Measurements from ENCODE around the gene ARHGEF28. TPM values are rescaled to one million over a fixed set of nuclear protein-coding genes. Genes with fewer than 3 reads are reported as not detected.

Gene ARHGEF28
- total RNA-seq, 3 donors from 2014 or later = 0.05 to 0.23 (median 0.14) TPM

- Mint-ChIP-seq H3K4me1 (ENCODE audit: low read depth) (no peaks in the 10 kb centered on the region), H3K4me3 (no peak overlapping the region), H3K9me3 (peaks cover 3% of the 10 kb centered on the region), H3K27me3 (ENCODE audit: low read depth) (peaks cover 17% of the 10 kb centered on the region), H3K36me3 (ENCODE audit: insufficient read depth) (no peaks in the 10 kb centered on the region)
- no peak for DNase-seq
- no peak for ATAC-seq
Measured at GRCh38 chr5:73838901-73839300, 212.9 kb downstream of the ARHGEF28 start.

- Mint-ChIP-seq H3K4me1 (ENCODE audit: low read depth) (no peaks in the 10 kb centered on the region), H3K4me3 (no peak overlapping the region), H3K9me3 (peaks cover 3% of the 10 kb centered on the region), H3K36me3 (ENCODE audit: insufficient read depth) (no peaks in the 10 kb centered on the region), H3K27me3 (ENCODE audit: low read depth) (peaks cover 10% of the 10 kb centered on the region)
- no peak for DNase-seq
- no peak for ATAC-seq
Measured at GRCh38 chr5:73841641-73842040, 215.6 kb downstream of the ARHGEF28 start.

GRCh38 chr5:73844165-73844564, 218.2 kb downstream of the ARHGEF28 start:
- no peak overlapping the region for H3K4me3 Mint-ChIP-seq
- no peak for ATAC-seq

DNA sequence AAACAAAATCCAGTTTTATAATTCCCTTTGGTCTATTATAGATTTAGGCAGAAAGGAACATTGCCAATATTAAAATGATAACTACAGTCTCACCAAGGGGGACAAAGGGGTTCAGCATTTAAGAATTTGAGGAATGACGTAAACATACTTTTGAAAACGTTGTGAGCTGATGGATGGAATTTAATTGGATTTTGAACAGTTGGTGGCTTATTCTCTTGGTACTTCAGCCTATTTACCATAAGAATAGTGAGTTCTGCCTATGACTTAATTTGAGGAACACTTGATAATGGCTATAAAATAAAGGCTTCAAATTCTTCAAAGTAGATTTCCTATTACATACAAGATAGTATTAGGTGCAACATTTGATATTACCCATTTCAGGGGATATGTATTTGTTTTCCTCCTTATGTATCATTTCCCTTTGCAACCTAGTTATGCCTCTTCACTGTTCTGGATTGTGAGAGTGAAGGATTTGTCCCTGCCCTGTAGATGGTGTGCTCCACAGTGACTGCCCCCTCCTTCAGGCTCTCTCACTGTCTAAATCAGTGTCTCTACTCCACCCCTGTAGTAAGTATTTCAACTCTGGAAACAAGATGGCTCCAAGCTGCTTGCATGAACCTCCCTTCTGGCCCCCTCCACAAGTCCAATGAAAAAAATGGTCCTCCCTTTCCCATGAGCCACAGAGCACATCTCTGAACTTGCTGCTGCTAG, 225.6 kb downstream of the ARHGEF28 start:
- Mint-ChIP-seq H3K9me3 (no peaks in the 10 kb centered on the region), H3K4me3 (no peak overlapping the region), H3K4me1 (ENCODE audit: low read depth) (no peaks in the 10 kb centered on the region), H3K36me3 (ENCODE audit: insufficient read depth) (no peaks in the 10 kb centered on the region), H3K27me3 (ENCODE audit: low read depth) (peaks cover 4% of the 10 kb centered on the region)
- ATAC-seq (no peak), DNase-seq (no peak)

More at GRCh38 chr5:73844165-73844564, 218.2 kb downstream of the ARHGEF28 start:
- H3K4me1 Mint-ChIP-seq (ENCODE audit: low read depth) = no peaks in the 10 kb centered on the region
- no peaks in the 10 kb centered on the region for H3K36me3 Mint-ChIP-seq (ENCODE audit: insufficient read depth)
- no peaks in the 10 kb centered on the region for H3K9me3 Mint-ChIP-seq
- H3K27me3 Mint-ChIP-seq (ENCODE audit: low read depth) = peaks cover 10% of the 10 kb centered on the region
- DNase-seq = no peak

GRCh38 chr5:73853091-73853490, 227.1 kb downstream of the ARHGEF28 start:
- Mint-ChIP-seq H3K4me1 (ENCODE audit: low read depth) (no peaks in the 10 kb centered on the region), H3K4me3 (no peak overlapping the region), H3K27me3 (ENCODE audit: low read depth) (peaks cover 4% of the 10 kb centered on the region), H3K9me3 (no peaks in the 10 kb centered on the region), H3K36me3 (ENCODE audit: insufficient read depth) (no peaks in the 10 kb centered on the region)
- ATAC-seq (no peak), DNase-seq (no peak)

DNA sequence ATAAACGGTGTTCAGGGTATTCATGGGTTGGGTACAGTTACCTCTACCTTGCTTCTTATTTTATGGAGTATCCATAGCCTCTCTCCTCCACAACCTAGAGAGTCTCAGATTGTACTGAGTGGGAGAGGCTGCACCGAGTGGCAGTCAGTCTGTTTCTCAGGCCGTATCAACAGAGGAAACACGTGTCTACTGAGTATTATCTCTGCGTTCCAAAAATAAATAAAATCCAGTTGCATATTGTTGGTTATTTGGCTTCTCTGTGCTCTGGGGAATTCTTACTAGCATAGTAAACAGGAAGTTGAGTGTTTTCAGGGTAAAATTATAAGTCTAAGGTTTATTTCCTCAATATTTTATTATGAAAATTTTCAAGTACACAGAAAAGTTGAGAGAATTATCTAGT, 231.0 kb downstream of the ARHGEF28 start:
- H3K36me3 Mint-ChIP-seq (ENCODE audit: insufficient read depth) = no peaks in the 10 kb centered on the region
- no peaks in the 10 kb centered on the region for H3K4me1 Mint-ChIP-seq (ENCODE audit: low read depth)
- H3K27me3 Mint-ChIP-seq (ENCODE audit: low read depth) = peaks cover 9% of the 10 kb centered on the region
- no peak for ATAC-seq
- DNase-seq = no peak
- H3K4me3 Mint-ChIP-seq = no peak overlapping the region
- no peaks in the 10 kb centered on the region for H3K9me3 Mint-ChIP-seq

GRCh38 chr5:73857446-73857845, 231.4 kb downstream of the ARHGEF28 start:
- no peak for ATAC-seq
- Mint-ChIP-seq H3K4me3 (no peak overlapping the region), H3K36me3 (ENCODE audit: insufficient read depth) (no peaks in the 10 kb centered on the region), H3K9me3 (no peaks in the 10 kb centered on the region), H3K4me1 (ENCODE audit: low read depth) (no peaks in the 10 kb centered on the region), H3K27me3 (ENCODE audit: low read depth) (peaks cover 11% of the 10 kb centered on the region)
- DNase-seq = no peak

- Mint-ChIP-seq H3K27me3 (ENCODE audit: low read depth) (peaks cover 11% of the 10 kb centered on the region), H3K36me3 (ENCODE audit: insufficient read depth) (no peaks in the 10 kb centered on the region), H3K9me3 (no peaks in the 10 kb centered on the region), H3K4me1 (ENCODE audit: low read depth) (no peaks in the 10 kb centered on the region), H3K4me3 (no peak overlapping the region)
- no peak for DNase-seq
- ATAC-seq = no peak
Measured at GRCh38 chr5:73858054-73858453, 232.1 kb downstream of the ARHGEF28 start.

DNA sequence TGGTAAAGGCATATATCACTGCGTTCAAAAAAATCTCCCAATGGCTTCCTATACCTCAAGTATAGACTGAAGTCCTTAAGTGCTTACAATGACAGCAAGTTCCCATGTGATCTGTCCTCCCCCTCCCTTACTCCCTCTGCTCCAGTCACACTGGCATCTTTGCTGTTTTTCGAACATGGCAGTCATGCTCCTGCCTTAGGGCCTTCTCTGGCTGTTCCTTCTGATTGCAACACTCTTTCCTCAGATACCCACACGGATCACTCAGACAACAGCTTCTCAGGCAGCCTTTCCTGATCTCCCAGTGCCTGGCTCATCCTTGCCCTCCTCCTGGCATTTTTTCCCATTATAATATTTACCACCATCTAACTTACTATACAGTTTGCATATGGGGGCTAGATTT, 232.8 kb downstream of the ARHGEF28 start:
- DNase-seq = no peak
- H3K4me3 Mint-ChIP-seq = no peak overlapping the region
- H3K27me3 Mint-ChIP-seq (ENCODE audit: low read depth) = peaks cover 15% of the 10 kb centered on the region

GRCh38 chr5:73859696-73860095, 233.7 kb downstream of the ARHGEF28 start:
- H3K9me3 Mint-ChIP-seq = no peaks in the 10 kb centered on the region

More for the DNA sequence above, 232.8 kb downstream of the ARHGEF28 start:
- Mint-ChIP-seq H3K36me3 (ENCODE audit: insufficient read depth) (no peaks in the 10 kb centered on the region), H3K4me1 (ENCODE audit: low read depth) (no peaks in the 10 kb centered on the region), H3K9me3 (no peaks in the 10 kb centered on the region)
- ATAC-seq = no peak

GRCh38 chr5:73861313-73861988, 235.5 kb downstream of the ARHGEF28 start:
- Mint-ChIP-seq H3K27me3 (ENCODE audit: low read depth) (peaks cover 15% of the 10 kb centered on the region), H3K36me3 (ENCODE audit: insufficient read depth) (no peaks in the 10 kb centered on the region), H3K4me1 (ENCODE audit: low read depth) (no peaks in the 10 kb centered on the region), H3K4me3 (no peak overlapping the region), H3K9me3 (no peaks in the 10 kb centered on the region)
- DNase-seq (no peak), ATAC-seq (no peak)

More at GRCh38 chr5:73859696-73860095, 233.7 kb downstream of the ARHGEF28 start:
- no peak for ATAC-seq
- Mint-ChIP-seq H3K4me3 (no peak overlapping the region), H3K4me1 (ENCODE audit: low read depth) (no peaks in the 10 kb centered on the region), H3K27me3 (ENCODE audit: low read depth) (peaks cover 15% of the 10 kb centered on the region), H3K36me3 (ENCODE audit: insufficient read depth) (no peaks in the 10 kb centered on the region)
- no peak for DNase-seq

- H3K4me3 Mint-ChIP-seq = no peak overlapping the region
Measured at GRCh38 chr5:73862796-73863195, 236.8 kb downstream of the ARHGEF28 start.

DNA sequence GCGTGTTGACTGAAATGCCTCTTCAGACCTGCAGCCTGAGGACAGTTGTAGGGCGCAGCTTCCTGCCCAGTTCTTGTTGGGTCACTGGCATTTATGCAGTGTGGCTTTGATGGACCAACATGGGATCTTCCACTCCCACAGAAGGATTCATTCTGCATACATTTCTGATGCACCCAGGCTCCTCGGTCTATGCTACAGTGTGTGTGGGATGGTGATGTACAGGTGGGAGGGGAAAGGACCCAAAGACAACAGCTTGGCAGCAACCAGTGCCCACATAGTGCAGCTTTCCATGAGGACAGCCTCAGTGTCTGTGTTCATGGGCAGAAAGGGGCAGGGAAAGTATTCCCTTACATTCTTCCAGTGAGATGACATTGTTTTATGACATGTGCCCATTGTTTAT, 237.9 kb downstream of the ARHGEF28 start:
- Mint-ChIP-seq H3K9me3 (no peaks in the 10 kb centered on the region), H3K36me3 (ENCODE audit: insufficient read depth) (no peaks in the 10 kb centered on the region), H3K4me3 (no peak overlapping the region), H3K4me1 (ENCODE audit: low read depth) (no peaks in the 10 kb centered on the region), H3K27me3 (ENCODE audit: low read depth) (peaks cover 18% of the 10 kb centered on the region)
- DNase-seq = no peak
- no peak for ATAC-seq

More at GRCh38 chr5:73862796-73863195, 236.8 kb downstream of the ARHGEF28 start:
- Mint-ChIP-seq H3K4me1 (ENCODE audit: low read depth) (no peaks in the 10 kb centered on the region), H3K27me3 (ENCODE audit: low read depth) (peaks cover 21% of the 10 kb centered on the region), H3K9me3 (no peaks in the 10 kb centered on the region), H3K36me3 (ENCODE audit: insufficient read depth) (no peaks in the 10 kb centered on the region)
- ATAC-seq (no peak), DNase-seq (no peak)

- DNase-seq = no peak
- ATAC-seq = no peak
- Mint-ChIP-seq H3K9me3 (no peaks in the 10 kb centered on the region), H3K4me3 (no peak overlapping the region), H3K36me3 (ENCODE audit: insufficient read depth) (no peaks in the 10 kb centered on the region), H3K4me1 (ENCODE audit: low read depth) (no peaks in the 10 kb centered on the region), H3K27me3 (ENCODE audit: low read depth) (peaks cover 15% of the 10 kb centered on the region)
Measured at GRCh38 chr5:73865315-73865714, 239.3 kb downstream of the ARHGEF28 start.

Measured in activated T-cell treated with anti-CD3 and anti-CD28 coated beads, Interleukin-2, amount 50 U/mL, for 4 hours (primary cell).